HCT116 (cell line): Measurements from ENCODE around the gene FOXP1. TPM values are rescaled to one million over a fixed set of nuclear protein-coding genes. Genes with fewer than 3 reads are reported as not detected.

Source experiments
- ATAC-seq: fragments of 200-7000 bp; cut with Tn5 transposase; 2 replicates; pipeline ENCODE4 v1.9.1; 2020; ENCODE audit warnings: mild to moderate bottlenecking, moderate library complexity
- BruUV-seq: library from RNA; stranded (reverse); fragments of 400-500 nt; replicated peaks from 2 replicates; lab custom pipeline; 2021; lab: Mats Ljungman, UMichigan
- CTCF ChIA-PET: fragments of 300-600 bp; sonication (Branson Sonifier 250); formaldehyde crosslinking; loops from one replicate; lab custom pipeline; 2021; ENCODE audit warnings: antibody characterized with exemption; lab: Charles Lee
- POLR2A ChIA-PET: fragments of 300-600, 350-600 bp; sonication (Branson Sonifier 250); formaldehyde crosslinking; loops from one replicate; lab custom pipeline; 2021; ENCODE audit warnings: antibody characterized with exemption; lab: Charles Lee
- RAD21 ChIA-PET, 2 experiments: fragments of 300-600 bp; sonication (Branson Sonifier 250); formaldehyde crosslinking; loops; one replicate each; lab custom pipeline; 2023; ENCODE audit warnings: low total read pairs in 2 of 2; ENCODE audit not compliant: uncharacterized antibody in 2 of 2, unreplicated experiment in 2 of 2, low non-redundant PET in 1 of 2; lab: Charles Lee
- DNase-seq: peaks from one replicate; pipeline ENCODE4 v3.0.0-alpha.2; 2010; ENCODE audit warnings: low read depth, low spot score
- H2AFZ ChIP-seq: fragments of 200-600 bp; shearing (Covaris generic), sonication (generic); 2 replicates; pipeline ENCODE4 v1.6.1; 2017; ENCODE audit warnings: low read depth, mixed run types, mixed read lengths, antibody characterized with exemption, low read length; ENCODE audit not compliant: poor library complexity, severe bottlenecking
- H3K27ac ChIP-seq: 2 replicates; pipeline ENCODE4 v1.5.1; 2012; ENCODE audit warnings: low read depth, low read length
- H3K27me3 ChIP-seq: fragments of 200-600 bp; sonication (generic); 2 replicates; pipeline ENCODE4 v1.6.1; 2016; ENCODE audit warnings: mixed run types, low read length, mixed read lengths; ENCODE audit not compliant: insufficient read depth
- H3K36me3 ChIP-seq, 2 experiments: fragments of 200-500 bp in 1 of 2; fragments of 200-600 bp in 1 of 2; sonication (Bioruptor generic) in 1 of 2; sonication (generic) in 1 of 2; 2 replicates each; pipeline versions ENCODE4 v1.5.1 to v1.6.1; 2014 to 2016; ENCODE audit warnings: low read length in 2 of 2, inconsistent platforms in 1 of 2, mixed read lengths in 1 of 2, mixed run types in 1 of 2; ENCODE audit not compliant: insufficient read depth in 2 of 2, control insufficient read depth in 1 of 2
- H3K4me1 ChIP-seq, 2 experiments: fragments of 200-600 bp in 1 of 2; sonication (generic) in 1 of 2; 2 replicates each; pipeline versions ENCODE4 v1.5.1 to v1.6.1; 2012 to 2017; ENCODE audit warnings: low read length in 2 of 2, inconsistent platforms in 1 of 2, mild to moderate bottlenecking in 1 of 2, mixed read lengths in 1 of 2, mixed run types in 1 of 2, moderate library complexity in 1 of 2; ENCODE audit not compliant: insufficient read depth in 2 of 2, control insufficient read depth in 1 of 2
- H3K4me2 ChIP-seq: fragments of 200-600 bp; sonication (generic); 2 replicates; pipeline ENCODE4 v1.6.1; 2017; ENCODE audit warnings: mixed run types, low read length, mixed read lengths
- H3K4me3 ChIP-seq, 2 experiments: fragments of 200-600 bp in 1 of 2; sonication (generic) in 1 of 2; replicated peaks in 1 of 2; 2 replicates each; pipeline ENCODE4 v1.5.1; 2011 to 2016; ENCODE audit warnings: low read length in 2 of 2, control low read depth in 1 of 2, low read depth in 1 of 2, mild to moderate bottlenecking in 1 of 2, mixed read lengths in 1 of 2, mixed run types in 1 of 2
- H3K79me2 ChIP-seq: fragments of 200-600 bp; sonication (generic); 2 replicates; pipeline ENCODE4 v1.6.1; 2017; ENCODE audit warnings: mild to moderate bottlenecking, mixed run types, low read length, moderate library complexity, mixed read lengths; ENCODE audit not compliant: insufficient read depth
- H3K9ac ChIP-seq: fragments of 200-600 bp; sonication (generic); 2 replicates; pipeline ENCODE4 v1.6.1; 2016; ENCODE audit warnings: low read length, mixed read lengths
- H3K9me2 ChIP-seq: fragments of 200-600 bp; sonication (generic), shearing (Covaris generic); 2 replicates; pipeline ENCODE4 v1.6.1; 2017; ENCODE audit warnings: mixed run types, mild to moderate bottlenecking, moderate library complexity; ENCODE audit not compliant: insufficient read depth
- H3K9me3 ChIP-seq, 2 experiments: fragments of 200-500 bp in 1 of 2; fragments of 200-600 bp in 1 of 2; sonication (Bioruptor generic) in 1 of 2; sonication (generic) in 1 of 2; 2 replicates each; pipeline ENCODE4 v1.6.1; 2014 to 2017; ENCODE audit warnings: low read length in 2 of 2, mixed read lengths in 2 of 2, inconsistent platforms in 1 of 2, low read depth in 1 of 2, mild to moderate bottlenecking in 1 of 2, mixed run types in 1 of 2, moderate library complexity in 1 of 2; ENCODE audit not compliant: control insufficient read depth in 1 of 2, insufficient read depth in 1 of 2
- H4K20me1 ChIP-seq: fragments of 200-600 bp; sonication (generic), shearing (Covaris generic); 2 replicates; pipeline ENCODE4 v1.6.1; 2017; ENCODE audit warnings: mixed run types, mild to moderate bottlenecking, moderate library complexity; ENCODE audit not compliant: insufficient read depth
- CBX3 ChIP-seq: IDR thresholded peaks from 2 replicates; pipeline ENCODE4 v1.6.1; 2012; ENCODE audit warnings: low read depth
- ELF1 ChIP-seq: IDR thresholded peaks from 2 replicates; pipeline ENCODE4 v1.6.1; 2012; ENCODE audit warnings: low read depth, borderline replicate concordance
- EZH2 ChIP-seq: fragments of 200-600 bp; sonication (generic); IDR thresholded peaks from 2 replicates; pipeline ENCODE4 v1.6.1; 2017; ENCODE audit warnings: antibody characterized with exemption, mixed run types
- JUND ChIP-seq: IDR thresholded peaks from 2 replicates; pipeline ENCODE4 v1.6.1; 2012
- POLR2AphosphoS5 ChIP-seq: IDR thresholded peaks from 2 replicates; pipeline ENCODE4 v1.6.1; 2011; ENCODE audit warnings: mild to moderate bottlenecking, low read depth, low read length, moderate library complexity
- RAD21 ChIP-seq: IDR thresholded peaks from 2 replicates; pipeline ENCODE4 v1.6.1; 2012; ENCODE audit warnings: low read depth, mild to moderate bottlenecking
- TCF7L2 ChIP-seq: IDR thresholded peaks from 2 replicates; pipeline ENCODE4 v1.7.0; 2011; ENCODE audit warnings: borderline replicate concordance, inconsistent platforms; ENCODE audit not compliant: insufficient read depth, insufficient read length; ENCODE audit errors: extremely low read depth
- YY1 ChIP-seq: IDR thresholded peaks from 2 replicates; pipeline ENCODE4 v1.6.1; 2011; ENCODE audit warnings: low read length, low read depth, moderate library complexity, mild to moderate bottlenecking; ENCODE audit not compliant: insufficient replicate concordance; ENCODE audit errors: extremely low read depth
- ZNF274 ChIP-seq: fragments of 200-500 bp; sonication (Bioruptor generic); IDR thresholded peaks from 2 replicates; pipeline ENCODE4 v1.6.1; 2014; ENCODE audit warnings: mild to moderate bottlenecking, low read depth, low read length, inconsistent platforms
- intact Hi-C: fragments of 100-400 bp; cut with micrococcal nuclease; formaldehyde crosslinking; loops from 2 replicates; pipeline ENCODE4 v1.10.0; 2022
- total RNA-seq: library from RNA; stranded (reverse); gene quantifications from one replicate; pipeline ENCODE4 v1.2.1, GENCODE V29; 2021; ENCODE audit not compliant: unreplicated experiment
- TF ChIP-seq, protein P1 (sequence below): IDR thresholded peaks from 2 replicates; pipeline ENCODE4 v1.6.1; 2012
- TF ChIP-seq, protein P2 (sequence below): IDR thresholded peaks from 2 replicates; pipeline ENCODE4 v1.6.1; 2011; ENCODE audit warnings: mild to moderate bottlenecking, low read length, moderate library complexity; ENCODE audit not compliant: insufficient replicate concordance; ENCODE audit errors: extremely low read depth
- TF ChIP-seq, protein P3 (sequence below): IDR thresholded peaks from 2 replicates; pipeline ENCODE4 v1.6.1; 2012
- TF ChIP-seq, protein P4 (sequence below), 3 experiments: fragments of 200-600 bp in 1 of 3; sonication (generic) in 1 of 3; IDR thresholded peaks in 2 of 3; conservative IDR thresholded peaks in 1 of 3; 2 replicates each; pipeline ENCODE4 v1.5.1; 2012 to 2017; ENCODE audit warnings: low read depth in 2 of 3, low read length in 2 of 3, antibody characterized with exemption in 1 of 3, borderline replicate concordance in 1 of 3, control low read depth in 1 of 3, mild to moderate bottlenecking in 1 of 3, mixed read lengths in 1 of 3, mixed run types in 1 of 3, moderate library complexity in 1 of 3; ENCODE audit not compliant: insufficient read depth in 1 of 3

Gene FOXP1
- total RNA-seq, 1 experiment from 2014 or later: 11.4 TPM

DNA sequence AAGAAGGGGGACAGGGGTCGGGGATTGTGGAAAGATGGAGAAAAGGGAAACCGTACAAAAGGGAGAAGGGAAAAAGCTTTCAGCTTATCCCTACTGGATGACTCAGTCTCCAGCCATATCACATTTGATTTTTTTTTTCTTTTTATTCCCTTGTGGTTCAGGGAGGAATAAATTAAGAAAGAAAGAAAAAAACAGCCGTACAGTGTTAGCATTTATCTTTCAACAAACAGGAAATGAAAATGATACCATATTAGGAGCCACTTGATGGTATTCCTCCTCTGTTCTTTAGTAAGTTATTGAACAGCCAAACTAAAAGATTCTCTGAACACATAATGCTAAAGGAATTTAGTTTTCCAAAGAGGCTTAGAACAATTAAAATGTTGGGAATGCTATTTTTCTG, 594.4 kb downstream of the FOXP1 start:
- ATAC-seq: no peak
- ChIA-PET CTCF (no interaction called here), POLR2A (no interaction called here), RAD21 (no interaction called here)
- H3K9ac ChIP-seq: no peak overlapping the region
- H3K9me3 ChIP-seq: no peaks in the 10 kb centered on the region
- intact Hi-C loops: no loop called here
- H3K27me3 ChIP-seq: no peaks in the 10 kb centered on the region
- H3K79me2 ChIP-seq: no peaks in the 10 kb centered on the region
- no peak overlapping the region for H3K27ac ChIP-seq
- no peaks in the 10 kb centered on the region for H3K36me3 ChIP-seq
- no TSS peak for BruUV-seq
- no peak overlapping the region for H3K4me2 ChIP-seq
- H3K9me2 ChIP-seq: no peaks in the 10 kb centered on the region
- H3K4me3 ChIP-seq: no peak overlapping the region
- DNase-seq: no peak
- 0 out of 4 replicates have a peak, but pooled peaks cover 0 to under 1% of the 10 kb centered on the region in 2 experiments for H3K4me1 ChIP-seq
- no peaks in the 10 kb centered on the region for H4K20me1 ChIP-seq
- TF ChIP-seq, protein P1, sequence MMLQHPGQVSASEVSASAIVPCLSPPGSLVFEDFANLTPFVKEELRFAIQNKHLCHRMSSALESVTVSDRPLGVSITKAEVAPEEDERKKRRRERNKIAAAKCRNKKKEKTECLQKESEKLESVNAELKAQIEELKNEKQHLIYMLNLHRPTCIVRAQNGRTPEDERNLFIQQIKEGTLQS: no peak
- TF ChIP-seq CBX3 (no peak), YY1 (no peak), ELF1 (no peak), RAD21 (no peak), JUND (no peak)
- TF ChIP-seq, protein P2, sequence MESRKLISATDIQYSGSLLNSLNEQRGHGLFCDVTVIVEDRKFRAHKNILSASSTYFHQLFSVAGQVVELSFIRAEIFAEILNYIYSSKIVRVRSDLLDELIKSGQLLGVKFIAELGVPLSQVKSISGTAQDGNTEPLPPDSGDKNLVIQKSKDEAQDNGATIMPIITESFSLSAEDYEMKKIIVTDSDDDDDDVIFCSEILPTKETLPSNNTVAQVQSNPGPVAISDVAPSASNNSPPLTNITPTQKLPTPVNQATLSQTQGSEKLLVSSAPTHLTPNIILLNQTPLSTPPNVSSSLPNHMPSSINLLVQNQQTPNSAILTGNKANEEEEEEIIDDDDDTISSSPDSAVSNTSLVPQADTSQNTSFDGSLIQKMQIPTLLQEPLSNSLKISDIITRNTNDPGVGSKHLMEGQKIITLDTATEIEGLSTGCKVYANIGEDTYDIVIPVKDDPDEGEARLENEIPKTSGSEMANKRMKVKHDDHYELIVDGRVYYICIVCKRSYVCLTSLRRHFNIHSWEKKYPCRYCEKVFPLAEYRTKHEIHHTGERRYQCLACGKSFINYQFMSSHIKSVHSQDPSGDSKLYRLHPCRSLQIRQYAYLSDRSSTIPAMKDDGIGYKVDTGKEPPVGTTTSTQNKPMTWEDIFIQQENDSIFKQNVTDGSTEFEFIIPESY: no peak
- no peak overlapping the region for H2AFZ ChIP-seq

DNA sequence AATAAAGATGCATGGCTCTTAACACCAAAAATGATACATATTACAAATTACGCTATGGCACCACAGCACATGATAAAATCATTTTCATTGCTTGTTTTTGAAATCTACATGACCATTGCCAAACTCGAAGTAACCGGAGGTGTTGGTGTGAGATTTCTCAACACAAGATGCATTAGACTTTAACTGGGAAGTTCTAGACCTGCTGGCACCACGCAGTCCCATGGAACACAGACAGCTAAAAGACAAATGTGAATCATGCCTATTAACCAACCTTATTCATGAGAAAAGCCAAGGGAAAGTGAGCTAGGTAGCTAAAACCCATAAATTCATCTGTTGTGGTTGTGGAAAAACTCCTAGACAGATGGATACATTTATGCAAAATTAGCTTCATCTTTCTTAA, 595.4 kb downstream of the FOXP1 start:
- no peak overlapping the region for H3K9ac ChIP-seq
- BruUV-seq: no TSS peak
- DNase-seq (no peak), ATAC-seq (no peak)
- ChIA-PET RAD21 (no interaction called here), POLR2A (no interaction called here), CTCF (no interaction called here)
- no peak overlapping the region for H3K4me2 ChIP-seq
- H3K9me2 ChIP-seq: no peaks in the 10 kb centered on the region
- H3K27ac ChIP-seq: no peak overlapping the region
- no peaks in the 10 kb centered on the region for H3K79me2 ChIP-seq
- H4K20me1 ChIP-seq: no peaks in the 10 kb centered on the region
- no peaks in the 10 kb centered on the region for H3K36me3 ChIP-seq
- peaks cover 2 to 8% of the 10 kb centered on the region in 2 experiments; a peak in 3 of 4 replicates for H3K4me1 ChIP-seq
- H3K27me3 ChIP-seq: no peaks in the 10 kb centered on the region
- intact Hi-C loops: no loop called here
- H3K9me3 ChIP-seq: no peaks in the 10 kb centered on the region
- H2AFZ ChIP-seq: no peak overlapping the region
- H3K4me3 ChIP-seq: no peak overlapping the region
- TF ChIP-seq EZH2 (no peak), RAD21 (no peak), YY1 (no peak), CBX3 (no peak), POLR2AphosphoS5 (no peak), ZNF274 (no peak), TCF7L2 (no peak)
- TF ChIP-seq, protein P2: no peak
- TF ChIP-seq, protein P3, sequence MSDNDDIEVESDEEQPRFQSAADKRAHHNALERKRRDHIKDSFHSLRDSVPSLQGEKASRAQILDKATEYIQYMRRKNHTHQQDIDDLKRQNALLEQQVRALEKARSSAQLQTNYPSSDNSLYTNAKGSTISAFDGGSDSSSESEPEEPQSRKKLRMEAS: no peak
- TF ChIP-seq, protein P4, sequence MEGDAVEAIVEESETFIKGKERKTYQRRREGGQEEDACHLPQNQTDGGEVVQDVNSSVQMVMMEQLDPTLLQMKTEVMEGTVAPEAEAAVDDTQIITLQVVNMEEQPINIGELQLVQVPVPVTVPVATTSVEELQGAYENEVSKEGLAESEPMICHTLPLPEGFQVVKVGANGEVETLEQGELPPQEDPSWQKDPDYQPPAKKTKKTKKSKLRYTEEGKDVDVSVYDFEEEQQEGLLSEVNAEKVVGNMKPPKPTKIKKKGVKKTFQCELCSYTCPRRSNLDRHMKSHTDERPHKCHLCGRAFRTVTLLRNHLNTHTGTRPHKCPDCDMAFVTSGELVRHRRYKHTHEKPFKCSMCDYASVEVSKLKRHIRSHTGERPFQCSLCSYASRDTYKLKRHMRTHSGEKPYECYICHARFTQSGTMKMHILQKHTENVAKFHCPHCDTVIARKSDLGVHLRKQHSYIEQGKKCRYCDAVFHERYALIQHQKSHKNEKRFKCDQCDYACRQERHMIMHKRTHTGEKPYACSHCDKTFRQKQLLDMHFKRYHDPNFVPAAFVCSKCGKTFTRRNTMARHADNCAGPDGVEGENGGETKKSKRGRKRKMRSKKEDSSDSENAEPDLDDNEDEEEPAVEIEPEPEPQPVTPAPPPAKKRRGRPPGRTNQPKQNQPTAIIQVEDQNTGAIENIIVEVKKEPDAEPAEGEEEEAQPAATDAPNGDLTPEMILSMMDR (IDR thresholded peaks at IDR 0.05 in 2 of 3, conservative IDR thresholded peaks at IDR 0.05 in 1 of 3; ENCODE audit: borderline replicate concordance in 1 of 3, insufficient read depth in 1 of 3, low read depth in 2 of 3, low read length in 2 of 3): no peak
